ENCODE results near the gene KCTD1.

KCTD1 gene

GRCh38 chr18:26548415-26549262 is at the start of gene KCTD1:
KCTD1 (minus strand) TSS chr18:26548553; CDS start chr18:26548536, 17 bp downstream.
- DNase-seq: peak; percentile 59

DNA sequence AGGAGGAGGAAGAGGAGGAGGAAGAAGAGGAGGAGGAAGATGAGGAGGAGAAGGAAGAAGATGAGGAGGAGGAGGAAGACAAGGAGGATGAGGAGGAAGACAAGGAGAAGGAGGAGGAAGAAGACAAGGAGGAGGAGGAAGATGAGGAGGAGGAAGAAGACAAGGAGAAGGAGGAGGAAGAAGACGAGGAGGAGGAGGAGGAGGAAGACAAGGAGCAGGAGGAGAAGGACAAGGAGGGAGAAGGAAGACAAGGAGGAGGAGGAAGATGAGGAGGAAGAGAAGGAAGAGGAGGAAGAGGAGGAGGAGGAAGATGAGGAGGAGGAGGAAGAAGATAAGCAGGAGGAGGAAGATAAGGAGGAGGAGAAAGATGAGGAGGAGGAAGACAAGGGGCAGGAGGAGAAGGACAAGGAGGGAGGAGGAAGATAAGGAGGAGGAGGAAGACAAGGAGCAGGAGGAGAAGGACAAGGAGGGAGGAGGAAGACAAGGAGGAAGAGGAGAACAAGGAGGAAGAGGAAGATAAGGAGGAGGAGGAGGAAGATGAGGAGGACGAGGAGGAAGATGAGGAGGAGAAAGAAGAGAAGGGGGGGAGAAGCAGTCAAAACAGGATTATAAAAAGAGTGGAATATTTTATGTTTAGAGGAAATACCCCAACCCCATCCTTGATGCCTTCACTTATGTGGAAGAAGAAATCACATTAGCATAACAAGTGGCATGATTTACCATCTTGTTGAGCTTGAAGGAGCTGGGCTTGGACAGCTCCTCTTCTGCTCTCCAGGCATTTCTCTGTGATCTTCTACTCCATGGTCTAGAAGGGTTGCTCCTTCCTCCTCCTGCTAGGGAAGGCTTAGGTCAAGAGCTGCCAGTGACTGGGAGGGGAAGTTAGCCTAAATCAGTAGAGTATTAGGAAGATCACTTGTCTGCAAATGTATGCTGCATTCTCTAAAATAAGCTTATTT is 45.3 kb upstream of the KCTD1 start:
- no peak for DNase-seq

DNA sequence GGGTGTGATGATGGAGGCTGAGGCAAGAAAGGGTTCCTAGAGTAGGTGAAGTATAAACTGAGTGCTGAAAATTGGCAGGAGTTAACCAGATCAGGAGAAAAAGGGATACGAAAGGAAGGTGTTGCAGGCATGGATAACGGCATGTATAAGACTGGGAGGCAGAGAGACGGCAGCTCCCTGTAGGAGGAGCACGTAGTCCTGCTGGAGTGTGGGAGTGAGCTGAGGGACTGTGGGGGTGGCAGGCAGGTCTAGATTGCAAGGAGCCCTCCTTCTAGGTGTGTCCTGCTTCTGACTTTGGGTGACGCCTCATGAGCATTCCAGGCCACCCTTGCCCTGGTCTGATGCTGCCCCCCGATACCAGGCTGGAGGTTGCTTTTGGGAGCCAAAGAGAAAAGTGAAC is 36.4 kb upstream of the KCTD1 start:
- DNase-seq: no peak

GRCh38 chr18:26579941-26580618 is 31.7 kb upstream of the KCTD1 start:
- no peak for DNase-seq

DNA sequence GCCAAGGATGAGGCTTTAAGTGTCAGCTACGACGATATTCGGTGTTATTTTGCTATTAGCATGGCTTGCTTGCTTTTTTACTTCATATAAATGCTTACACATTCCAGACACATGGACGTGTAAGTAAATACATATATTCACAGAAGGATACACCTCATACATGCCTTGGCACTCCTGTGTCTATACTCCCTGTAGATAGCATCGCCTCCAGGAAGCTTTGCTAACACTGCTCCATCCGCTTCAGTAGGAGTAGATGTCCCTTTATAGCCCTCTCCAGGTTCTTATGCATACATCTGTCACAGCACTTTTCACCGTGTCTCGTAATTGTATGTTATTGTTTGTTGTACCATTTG is 27.5 kb upstream of the KCTD1 start:
- DNase-seq: no peak

GRCh38 chr18:26574958-26575864 is 26.9 kb upstream of the KCTD1 start:
- no peak for DNase-seq

GRCh38 chr18:26568926-26569665 is 20.7 kb upstream of the KCTD1 start:
- no peak for DNase-seq

DNA sequence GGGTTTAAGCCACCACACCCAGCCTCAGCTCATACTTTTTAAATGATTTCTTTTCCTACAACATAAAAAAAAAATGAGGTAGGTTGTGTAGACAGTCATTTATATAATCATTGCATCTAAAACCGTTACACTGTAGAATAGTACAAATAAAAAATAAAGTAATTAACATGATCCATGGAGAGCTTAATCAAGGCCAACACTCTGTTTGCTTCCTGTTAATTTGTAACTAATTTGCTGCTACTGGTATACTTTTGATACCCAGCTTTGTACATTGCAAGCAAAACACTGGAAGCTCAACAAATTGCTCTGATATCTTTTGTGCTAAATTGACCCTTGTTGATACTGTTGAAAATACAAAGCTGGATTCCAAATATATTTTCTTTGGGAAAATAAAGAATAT is 20.2 kb upstream of the KCTD1 start:
- DNase-seq: no peak

GRCh38 chr18:26566874-26567555 is 18.7 kb upstream of the KCTD1 start:
- no peak for DNase-seq

GRCh38 chr18:26565514-26565913 is 17.2 kb upstream of the KCTD1 start:
- no peak for DNase-seq

DNA sequence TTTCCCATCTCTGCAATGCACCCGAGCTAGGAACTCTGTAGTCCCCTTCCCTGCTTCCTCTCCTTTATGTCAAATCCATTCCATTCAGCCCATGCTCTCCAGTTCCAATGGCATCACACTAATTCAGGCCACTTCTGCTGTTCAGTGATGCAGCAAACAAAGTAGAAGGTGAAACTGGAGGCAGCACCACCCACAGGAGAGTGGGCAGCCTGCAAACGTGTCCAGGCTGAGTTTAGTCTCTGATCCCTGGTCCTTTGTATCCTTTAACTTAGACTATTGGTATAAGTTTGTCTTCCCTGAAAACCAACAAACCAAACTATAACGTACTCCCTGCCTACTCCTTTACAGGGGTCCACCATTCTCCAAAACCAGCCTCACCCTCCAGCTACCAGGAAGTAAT is 14.7 kb upstream of the KCTD1 start:
- DNase-seq: no peak

DNA sequence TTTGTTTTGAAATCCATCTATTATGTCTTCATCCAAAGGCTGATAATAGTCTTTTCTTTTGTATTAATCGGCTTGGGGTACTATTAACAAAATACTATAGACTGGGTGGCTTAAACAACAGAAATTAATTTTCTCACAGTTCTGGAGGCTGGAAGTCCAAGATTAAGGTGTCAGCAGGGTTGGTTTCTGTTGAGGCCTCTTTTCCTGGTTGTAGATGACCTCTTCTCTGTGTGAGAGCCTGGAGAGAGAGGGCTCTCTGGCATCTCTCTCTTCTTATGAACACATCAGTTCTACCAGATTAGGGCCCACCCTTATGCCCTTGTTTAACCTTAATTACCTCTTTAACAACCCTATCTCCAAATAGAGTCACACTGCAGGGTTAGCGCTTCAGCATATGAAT is 14.2 kb upstream of the KCTD1 start:
- no peak for DNase-seq

DNA sequence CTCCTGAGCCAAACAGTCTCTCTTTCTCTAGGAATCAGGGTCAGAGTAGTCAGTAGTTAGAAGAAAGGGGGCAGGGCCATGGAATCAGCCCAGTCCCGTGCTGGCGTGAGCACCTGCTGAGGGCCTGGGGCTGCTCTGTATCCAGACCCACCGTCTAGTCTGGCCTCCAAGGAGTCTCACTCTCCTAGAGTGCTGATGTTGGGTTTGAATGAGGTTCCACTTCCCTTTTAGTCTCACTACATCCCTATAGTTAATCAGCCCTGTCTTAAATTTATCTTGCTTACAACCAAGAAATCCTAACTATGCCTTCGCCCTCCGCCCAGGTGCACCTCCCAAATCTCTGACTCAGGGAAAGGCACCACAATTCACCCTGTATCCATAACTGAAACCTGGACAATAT is 13.4 kb upstream of the KCTD1 start:
- no peak for DNase-seq

DNA sequence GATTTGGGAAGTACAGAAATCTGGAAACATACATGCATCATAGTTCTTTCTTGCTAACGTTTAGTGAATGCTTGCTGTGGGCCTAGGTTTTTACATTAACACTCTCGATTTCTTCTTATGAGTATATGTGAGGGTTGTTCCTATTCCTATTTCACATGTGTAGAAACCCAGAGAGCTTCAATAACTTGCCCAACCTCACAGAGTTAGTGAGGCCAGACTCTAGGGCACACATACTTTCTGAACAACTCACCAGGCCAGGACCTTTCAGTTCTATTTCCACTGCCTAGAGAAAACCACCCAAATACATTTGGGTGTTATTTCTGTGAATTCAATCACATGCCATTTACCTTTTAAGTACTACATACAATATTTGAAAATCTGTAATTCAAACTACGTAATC is 8.2 kb upstream of the KCTD1 start:
- DNase-seq: no peak

- no peak for DNase-seq
These were observed 7.6 kb upstream of the KCTD1 start for GRCh38 chr18:26555804-26556553.

- no peak for DNase-seq
These were observed 5.6 kb upstream of the KCTD1 start for GRCh38 chr18:26553943-26554342.

GRCh38 chr18:26551695-26552081 is 3.3 kb upstream of the KCTD1 start:
- no peak for DNase-seq

DNA sequence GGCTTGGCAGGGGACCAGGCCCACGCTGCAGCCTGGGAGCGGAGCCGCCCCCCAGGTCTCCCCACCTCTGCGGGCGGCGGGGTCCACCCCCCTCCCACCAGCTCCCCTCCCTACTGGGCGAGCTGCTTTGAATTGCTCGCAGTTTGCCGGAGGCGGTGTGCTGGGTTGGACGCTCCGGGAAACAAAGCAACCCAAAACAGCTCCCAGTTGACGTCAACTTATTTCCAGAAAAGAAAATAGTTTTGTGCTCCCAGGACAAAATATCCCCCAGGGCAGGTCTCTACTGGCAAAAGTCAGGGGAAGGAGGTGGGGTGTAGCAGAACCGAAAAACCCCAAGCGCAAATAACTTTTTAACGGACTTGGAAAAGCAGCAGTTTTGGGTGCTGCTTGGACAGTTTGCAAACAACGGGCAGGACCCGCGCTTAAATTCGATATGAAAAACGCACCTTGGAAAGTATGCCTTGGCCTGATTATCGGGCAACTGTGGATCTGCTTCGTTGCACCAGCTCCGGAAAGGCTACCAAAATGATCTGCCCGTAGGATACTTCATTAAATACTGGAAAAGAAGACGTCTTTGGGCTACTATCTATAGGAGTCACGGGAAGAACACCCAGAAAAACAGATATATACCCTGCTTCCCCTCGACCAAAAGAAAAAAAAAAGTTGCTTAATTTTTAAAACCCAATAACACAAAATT is 2.8 kb upstream of the KCTD1 start:
- DNase-seq: no peak

DNA sequence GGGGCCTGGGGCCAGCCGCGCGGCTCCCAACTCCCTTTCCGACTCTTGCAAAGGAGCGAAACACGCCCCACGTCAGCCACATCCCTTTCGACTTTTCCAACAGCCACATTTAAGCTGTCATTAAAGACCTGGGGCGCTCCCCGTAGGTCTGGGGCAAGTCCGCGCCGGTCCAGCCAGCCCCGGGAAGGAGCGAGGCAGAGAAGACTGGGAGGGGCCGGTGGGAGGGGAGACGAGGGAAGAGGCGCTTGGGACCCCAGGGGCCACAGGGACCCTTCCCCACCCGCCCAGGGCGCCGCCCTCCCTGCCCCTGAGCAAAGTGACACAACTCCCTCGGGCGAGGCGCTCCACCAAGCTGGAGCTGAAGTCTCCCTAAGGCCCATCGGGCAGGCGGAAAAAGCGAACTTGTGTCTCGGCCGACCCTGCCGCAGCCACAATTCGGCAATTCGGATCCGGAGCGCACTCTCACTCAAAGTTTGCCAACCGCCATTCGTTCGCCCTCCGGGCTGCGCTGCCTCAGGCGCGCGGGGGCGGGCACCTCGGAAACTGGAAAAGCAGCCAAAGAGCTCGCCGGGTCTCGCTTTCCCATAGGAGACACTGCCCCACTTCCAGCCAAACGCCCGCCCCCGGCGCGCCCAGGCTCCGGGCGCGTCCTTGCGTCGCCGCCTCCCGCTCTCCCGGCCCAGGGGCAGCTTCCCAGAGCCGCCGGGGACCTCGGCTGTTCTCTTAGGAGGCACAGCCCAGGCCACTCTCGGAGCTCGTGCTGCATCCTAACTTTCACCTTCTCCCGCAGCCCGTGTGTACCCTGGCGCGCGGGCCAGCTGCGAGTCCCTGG is 1.1 kb upstream of the KCTD1 start:
- peak; percentile 17 for DNase-seq

Data from activated T-cell treated with anti-CD3 and anti-CD28 coated beads, Interleukin-2, amount 50 U/mL, for 1 hour (primary cell).